Peyer's patch (tissue), 4 donors: ENCODE data around the gene MAP2K1.

Experiments used
- POLR2A ChIP-seq, 2 donors: fragments of 450-650 bp; IDR thresholded peaks; one replicate each; pipeline ENCODE4 v1.5.1; 2017; ENCODE audit warnings: antibody characterized with exemption in 2 of 2, mild to moderate bottlenecking in 2 of 2, moderate library complexity in 2 of 2
- TF ChIP-seq, protein P1 (sequence below), 6 experiments: fragments of 450-650 bp in 4 of 6; fragments of 200-600 bp in 2 of 6; sonication (generic) in 1 of 6; IDR thresholded peaks; one replicate each; pipeline ENCODE4 v1.5.1; 2017 to 2019; ENCODE audit warnings: antibody characterized with exemption in 6 of 6, mild to moderate bottlenecking in 3 of 6, moderate library complexity in 1 of 6

DNA sequence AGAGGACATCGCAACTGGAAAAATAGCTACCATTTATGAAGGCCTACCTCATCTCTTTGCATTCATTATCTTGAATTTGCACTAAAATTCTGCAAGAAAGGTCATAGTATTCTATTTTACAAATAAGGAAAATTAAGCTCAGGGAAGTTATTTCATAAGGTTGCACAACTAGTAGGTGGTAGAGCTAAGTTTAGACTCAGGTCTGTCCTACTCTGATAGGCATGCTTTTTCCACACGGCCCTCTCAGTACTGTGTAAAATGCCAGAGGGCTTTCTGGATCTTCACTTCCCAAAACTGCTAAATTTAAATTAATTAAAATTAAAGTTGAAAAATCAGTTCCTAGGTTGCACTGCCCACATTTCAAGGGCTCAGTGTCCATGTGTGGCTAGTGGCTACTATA is 18.3 kb downstream of the MAP2K1 start:
- TF ChIP-seq, protein P1, sequence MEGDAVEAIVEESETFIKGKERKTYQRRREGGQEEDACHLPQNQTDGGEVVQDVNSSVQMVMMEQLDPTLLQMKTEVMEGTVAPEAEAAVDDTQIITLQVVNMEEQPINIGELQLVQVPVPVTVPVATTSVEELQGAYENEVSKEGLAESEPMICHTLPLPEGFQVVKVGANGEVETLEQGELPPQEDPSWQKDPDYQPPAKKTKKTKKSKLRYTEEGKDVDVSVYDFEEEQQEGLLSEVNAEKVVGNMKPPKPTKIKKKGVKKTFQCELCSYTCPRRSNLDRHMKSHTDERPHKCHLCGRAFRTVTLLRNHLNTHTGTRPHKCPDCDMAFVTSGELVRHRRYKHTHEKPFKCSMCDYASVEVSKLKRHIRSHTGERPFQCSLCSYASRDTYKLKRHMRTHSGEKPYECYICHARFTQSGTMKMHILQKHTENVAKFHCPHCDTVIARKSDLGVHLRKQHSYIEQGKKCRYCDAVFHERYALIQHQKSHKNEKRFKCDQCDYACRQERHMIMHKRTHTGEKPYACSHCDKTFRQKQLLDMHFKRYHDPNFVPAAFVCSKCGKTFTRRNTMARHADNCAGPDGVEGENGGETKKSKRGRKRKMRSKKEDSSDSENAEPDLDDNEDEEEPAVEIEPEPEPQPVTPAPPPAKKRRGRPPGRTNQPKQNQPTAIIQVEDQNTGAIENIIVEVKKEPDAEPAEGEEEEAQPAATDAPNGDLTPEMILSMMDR (IDR thresholded peaks at IDR 0.05), result no peak
- no peak for TF ChIP-seq POLR2A (IDR thresholded peaks at IDR 0.05)
